ENCODE data around the gene EFR3B.

The EFR3B gene

DNA sequence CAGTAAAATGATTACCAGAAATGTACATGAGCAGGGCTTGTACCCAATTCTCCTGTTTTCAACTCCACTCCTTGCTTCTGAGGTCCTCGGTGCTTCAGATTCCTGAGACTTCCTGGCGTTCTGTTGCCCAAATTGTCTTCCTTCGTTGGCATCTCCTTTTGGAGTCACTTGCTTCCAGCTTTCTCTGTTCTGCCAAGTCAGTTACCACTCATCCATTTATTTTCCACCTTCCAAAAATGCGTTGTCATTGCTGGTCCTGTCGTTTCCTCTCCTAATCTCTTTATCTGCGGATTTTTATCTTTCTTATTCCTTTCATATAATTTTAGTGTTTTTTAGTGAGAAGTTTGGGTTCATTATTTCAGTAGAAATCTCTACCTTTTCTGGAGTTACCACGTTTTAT is 18.5 kb upstream of the EFR3B start:
- TF ChIP-seq, protein P1, sequence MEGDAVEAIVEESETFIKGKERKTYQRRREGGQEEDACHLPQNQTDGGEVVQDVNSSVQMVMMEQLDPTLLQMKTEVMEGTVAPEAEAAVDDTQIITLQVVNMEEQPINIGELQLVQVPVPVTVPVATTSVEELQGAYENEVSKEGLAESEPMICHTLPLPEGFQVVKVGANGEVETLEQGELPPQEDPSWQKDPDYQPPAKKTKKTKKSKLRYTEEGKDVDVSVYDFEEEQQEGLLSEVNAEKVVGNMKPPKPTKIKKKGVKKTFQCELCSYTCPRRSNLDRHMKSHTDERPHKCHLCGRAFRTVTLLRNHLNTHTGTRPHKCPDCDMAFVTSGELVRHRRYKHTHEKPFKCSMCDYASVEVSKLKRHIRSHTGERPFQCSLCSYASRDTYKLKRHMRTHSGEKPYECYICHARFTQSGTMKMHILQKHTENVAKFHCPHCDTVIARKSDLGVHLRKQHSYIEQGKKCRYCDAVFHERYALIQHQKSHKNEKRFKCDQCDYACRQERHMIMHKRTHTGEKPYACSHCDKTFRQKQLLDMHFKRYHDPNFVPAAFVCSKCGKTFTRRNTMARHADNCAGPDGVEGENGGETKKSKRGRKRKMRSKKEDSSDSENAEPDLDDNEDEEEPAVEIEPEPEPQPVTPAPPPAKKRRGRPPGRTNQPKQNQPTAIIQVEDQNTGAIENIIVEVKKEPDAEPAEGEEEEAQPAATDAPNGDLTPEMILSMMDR (IDR thresholded peaks at IDR 0.05; ENCODE audit: control extremely low read depth, extremely low read depth, low read depth, missing control alignments): no peak
- POLR2A ChIA-PET: no interaction called here

GRCh38 chr2:25025229-25026007 is 16.5 kb upstream of the EFR3B start:
- TF ChIP-seq, protein P1 (IDR thresholded peaks at IDR 0.05; ENCODE audit: control extremely low read depth, extremely low read depth, low read depth, missing control alignments): no peak
- DNase-seq (ENCODE audit: extremely low spot score): no peak
- POLR2A ChIA-PET: no interaction called here
- CTCF ChIA-PET: no interaction called here

More for the DNA sequence above, 18.5 kb upstream of the EFR3B start:
- CTCF ChIA-PET: no interaction called here
- DNase-seq (ENCODE audit: extremely low spot score): no peak

GRCh38 chr2:25026008-25026530 is 15.8 kb upstream of the EFR3B start:
- CTCF ChIA-PET: no interaction called here
- TF ChIP-seq, protein P1 (IDR thresholded peaks at IDR 0.05; ENCODE audit: control extremely low read depth, extremely low read depth, low read depth, missing control alignments): no peak
- POLR2A ChIA-PET: no interaction called here
- DNase-seq (ENCODE audit: extremely low spot score): no peak

- TF ChIP-seq, protein P1 (IDR thresholded peaks at IDR 0.05; ENCODE audit: control extremely low read depth, extremely low read depth, low read depth, missing control alignments): no peak
- CTCF ChIA-PET: no interaction called here
- POLR2A ChIA-PET: no interaction called here
- no peak for DNase-seq (ENCODE audit: extremely low spot score)
Measured at GRCh38 chr2:25029183-25029554, 12.7 kb upstream of the EFR3B start.

DNA sequence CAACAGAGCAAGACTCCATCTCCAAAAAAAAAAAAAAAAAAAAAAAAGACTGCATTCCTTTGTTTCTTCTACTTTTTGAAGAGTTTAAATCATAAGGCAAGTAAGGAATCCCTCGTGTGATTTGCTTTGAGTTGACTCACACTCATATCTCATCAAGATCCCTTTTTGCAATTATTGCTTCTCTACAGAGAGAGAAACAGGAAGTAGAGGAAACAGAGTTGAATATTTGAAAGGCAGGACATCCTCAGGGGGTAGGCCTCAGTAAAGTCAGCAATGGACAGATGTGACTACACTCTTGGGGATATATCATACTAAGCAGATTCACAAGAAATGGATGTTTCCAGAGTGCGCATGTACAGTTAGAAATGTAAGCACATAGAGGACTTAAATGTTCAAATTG is 11.2 kb upstream of the EFR3B start:
- DNase-seq (ENCODE audit: extremely low spot score): no peak
- ChIA-PET POLR2A (no interaction called here), CTCF (interaction anchor here (2.0 kb wide), 1 partner anchor 11 kb away, joined by 6 read pairs; the partner anchor contains the start of gene EFR3B)
- TF ChIP-seq, protein P1 (IDR thresholded peaks at IDR 0.05; ENCODE audit: control extremely low read depth, extremely low read depth, low read depth, missing control alignments): no peak

- DNase-seq (ENCODE audit: extremely low spot score): no peak
Measured at GRCh38 chr2:25032094-25032493, 9.8 kb upstream of the EFR3B start.

More at GRCh38 chr2:25032094-25032493, 9.8 kb upstream of the EFR3B start:
- CTCF ChIA-PET: interaction anchor here (1.3 to 2.0 kb wide), 2 partner anchors 9 to 57 kb away, joined by 3 to 6 read pairs; partner anchors contain the start of gene EFR3B
- POLR2A ChIA-PET: no interaction called here
- TF ChIP-seq, protein P1 (IDR thresholded peaks at IDR 0.05; ENCODE audit: control extremely low read depth, extremely low read depth, low read depth, missing control alignments): no peak

Data from GM10248 (cell line).